ENCODE measurements around the gene GCM1. TPM values are rescaled to one million over a fixed set of nuclear protein-coding genes. Genes with fewer than 3 reads are reported as not detected.

The GCM1 gene
- total RNA-seq, 1 donor from 2014 or later: not detected

DNA sequence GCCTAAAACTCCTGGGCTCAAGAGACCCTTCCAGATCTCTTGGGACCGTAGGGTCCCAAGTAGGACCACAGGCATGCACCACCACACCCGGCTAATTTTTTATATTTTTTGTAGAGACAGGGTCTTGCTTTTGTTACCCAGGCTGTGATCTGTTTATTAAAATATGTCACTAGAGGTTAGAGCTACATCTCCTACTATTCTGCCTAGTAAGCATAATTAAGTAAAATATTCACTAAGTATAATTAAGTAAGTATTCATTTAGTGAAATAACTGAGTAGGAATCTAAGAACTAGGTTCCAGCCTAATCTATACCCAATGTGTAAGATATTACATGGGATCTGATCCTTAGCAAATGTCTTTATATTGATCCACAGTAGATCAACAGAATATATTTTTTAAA lies 40.2 kb upstream of the GCM1 start:
- Mint-ChIP-seq H3K27ac (ENCODE audit: unreplicated experiment) (no peak overlapping the region), H3K27me3 (ENCODE audit: unreplicated experiment) (no peaks in the 10 kb centered on the region), H3K4me3 (ENCODE audit: unreplicated experiment) (no peak overlapping the region), H3K9me3 (ENCODE audit: unreplicated experiment) (no peaks in the 10 kb centered on the region), H3K36me3 (ENCODE audit: low read depth, unreplicated experiment) (no peaks in the 10 kb centered on the region), H3K4me1 (ENCODE audit: unreplicated experiment) (peaks cover 9% of the 10 kb centered on the region)
- TF ChIP-seq, protein P1, sequence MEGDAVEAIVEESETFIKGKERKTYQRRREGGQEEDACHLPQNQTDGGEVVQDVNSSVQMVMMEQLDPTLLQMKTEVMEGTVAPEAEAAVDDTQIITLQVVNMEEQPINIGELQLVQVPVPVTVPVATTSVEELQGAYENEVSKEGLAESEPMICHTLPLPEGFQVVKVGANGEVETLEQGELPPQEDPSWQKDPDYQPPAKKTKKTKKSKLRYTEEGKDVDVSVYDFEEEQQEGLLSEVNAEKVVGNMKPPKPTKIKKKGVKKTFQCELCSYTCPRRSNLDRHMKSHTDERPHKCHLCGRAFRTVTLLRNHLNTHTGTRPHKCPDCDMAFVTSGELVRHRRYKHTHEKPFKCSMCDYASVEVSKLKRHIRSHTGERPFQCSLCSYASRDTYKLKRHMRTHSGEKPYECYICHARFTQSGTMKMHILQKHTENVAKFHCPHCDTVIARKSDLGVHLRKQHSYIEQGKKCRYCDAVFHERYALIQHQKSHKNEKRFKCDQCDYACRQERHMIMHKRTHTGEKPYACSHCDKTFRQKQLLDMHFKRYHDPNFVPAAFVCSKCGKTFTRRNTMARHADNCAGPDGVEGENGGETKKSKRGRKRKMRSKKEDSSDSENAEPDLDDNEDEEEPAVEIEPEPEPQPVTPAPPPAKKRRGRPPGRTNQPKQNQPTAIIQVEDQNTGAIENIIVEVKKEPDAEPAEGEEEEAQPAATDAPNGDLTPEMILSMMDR (IDR thresholded peaks at IDR 0.05; ENCODE audit: unreplicated experiment): no peak
- no peak for DNase-seq (ENCODE audit: low spot score)

DNA sequence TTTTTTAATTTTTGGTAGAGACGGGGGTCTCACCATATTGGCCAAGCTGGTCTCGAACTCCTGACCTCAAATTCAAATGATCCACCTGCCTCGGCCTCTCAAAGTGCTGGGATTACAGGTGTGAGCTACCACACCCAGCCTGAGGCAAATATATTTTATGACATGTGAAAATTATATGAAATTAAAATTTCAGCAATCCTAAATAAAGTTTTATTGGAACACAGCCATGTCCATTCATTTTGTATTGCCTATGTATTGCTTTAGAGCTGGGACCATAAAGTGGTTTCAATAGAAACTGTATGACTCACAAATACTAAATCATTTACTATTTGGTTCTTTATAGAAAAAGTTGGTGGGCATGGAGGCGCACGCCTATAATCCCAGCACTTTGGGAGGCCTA lies 32.0 kb upstream of the GCM1 start:
- DNase-seq (ENCODE audit: low spot score): no peak
- Mint-ChIP-seq H3K36me3 (ENCODE audit: low read depth, unreplicated experiment) (no peaks in the 10 kb centered on the region), H3K27me3 (ENCODE audit: unreplicated experiment) (no peaks in the 10 kb centered on the region), H3K27ac (ENCODE audit: unreplicated experiment) (no peak overlapping the region), H3K4me1 (ENCODE audit: unreplicated experiment) (no peaks in the 10 kb centered on the region), H3K9me3 (ENCODE audit: unreplicated experiment) (no peaks in the 10 kb centered on the region), H3K4me3 (ENCODE audit: unreplicated experiment) (no peak overlapping the region)
- TF ChIP-seq, protein P1 (IDR thresholded peaks at IDR 0.05; ENCODE audit: unreplicated experiment): no peak

DNA sequence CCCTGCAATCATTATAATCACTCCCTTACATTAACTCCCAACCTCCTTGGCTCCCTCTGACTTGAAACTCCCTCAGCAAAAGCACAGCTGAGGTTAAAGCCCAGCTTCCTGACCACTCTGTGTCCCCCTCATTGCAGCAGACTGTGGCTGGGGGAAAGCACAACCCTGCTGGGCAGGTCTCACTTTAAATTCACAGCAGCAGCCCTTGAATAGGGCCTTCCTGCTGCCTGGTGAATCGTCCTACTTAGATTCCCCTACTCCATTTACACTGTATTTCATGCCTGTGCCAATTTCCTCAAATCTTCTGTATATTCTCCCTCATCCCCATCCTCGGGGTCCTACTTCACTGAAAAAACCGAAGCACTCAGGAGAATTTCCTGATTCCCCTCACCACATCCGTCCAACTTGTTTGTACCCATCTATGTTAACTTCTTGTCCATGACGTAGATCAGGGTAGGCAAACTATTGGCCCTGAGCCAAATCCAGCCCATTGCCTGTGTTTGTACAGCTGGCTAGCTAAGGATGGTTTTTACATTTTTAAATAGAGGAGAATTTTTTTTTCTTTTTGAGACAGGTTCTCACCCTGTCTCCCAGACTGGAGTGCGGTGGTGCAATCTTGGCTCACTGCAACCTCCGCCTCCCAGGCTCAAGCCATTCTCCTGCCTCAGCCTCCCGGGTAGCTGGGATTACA lies 31.5 kb upstream of the GCM1 start:
- no peak overlapping the region for H3K4me3 Mint-ChIP-seq (ENCODE audit: unreplicated experiment)
- no peak overlapping the region for H3K27ac Mint-ChIP-seq (ENCODE audit: unreplicated experiment)
- H3K9me3 Mint-ChIP-seq (ENCODE audit: unreplicated experiment): no peaks in the 10 kb centered on the region
- TF ChIP-seq, protein P1 (IDR thresholded peaks at IDR 0.05; ENCODE audit: unreplicated experiment): no peak
- H3K4me1 Mint-ChIP-seq (ENCODE audit: unreplicated experiment): no peaks in the 10 kb centered on the region
- H3K27me3 Mint-ChIP-seq (ENCODE audit: unreplicated experiment): no peaks in the 10 kb centered on the region
- H3K36me3 Mint-ChIP-seq (ENCODE audit: low read depth, unreplicated experiment): no peaks in the 10 kb centered on the region
- DNase-seq (ENCODE audit: low spot score): no peak

DNA sequence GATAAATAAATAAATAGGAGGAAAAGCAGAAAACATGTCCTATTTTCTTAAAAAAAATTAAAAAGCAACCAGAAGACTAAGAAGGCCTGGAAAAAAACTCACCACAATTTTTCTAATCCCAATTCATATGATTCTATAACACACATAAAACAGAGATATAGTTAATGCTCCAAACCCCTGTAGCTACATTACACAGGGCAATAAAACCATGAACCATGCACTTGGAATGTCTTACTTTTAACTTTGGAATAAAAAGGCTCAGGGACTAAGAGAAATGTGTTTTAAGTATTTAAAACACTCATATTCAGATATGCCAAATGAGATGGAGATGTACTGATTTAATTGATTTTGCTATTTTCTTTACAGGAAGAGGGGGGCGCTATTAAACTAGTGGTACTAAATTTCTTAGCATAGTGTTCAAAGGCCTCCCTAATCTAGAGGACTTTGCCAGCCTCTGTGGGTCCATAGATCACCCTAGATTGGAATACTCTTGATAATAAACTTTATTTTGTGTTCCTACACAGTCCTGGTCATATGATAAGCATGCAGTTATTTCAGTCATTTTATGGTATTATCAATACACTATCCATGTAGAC lies 30.3 kb upstream of the GCM1 start:
- no peaks in the 10 kb centered on the region for H3K4me1 Mint-ChIP-seq (ENCODE audit: unreplicated experiment)
- H3K27me3 Mint-ChIP-seq (ENCODE audit: unreplicated experiment): no peaks in the 10 kb centered on the region
- TF ChIP-seq, protein P1 (IDR thresholded peaks at IDR 0.05; ENCODE audit: unreplicated experiment): no peak
- no peak overlapping the region for H3K27ac Mint-ChIP-seq (ENCODE audit: unreplicated experiment)
- DNase-seq (ENCODE audit: low spot score): no peak
- no peaks in the 10 kb centered on the region for H3K36me3 Mint-ChIP-seq (ENCODE audit: low read depth, unreplicated experiment)
- H3K9me3 Mint-ChIP-seq (ENCODE audit: unreplicated experiment): no peaks in the 10 kb centered on the region
- H3K4me3 Mint-ChIP-seq (ENCODE audit: unreplicated experiment): no peak overlapping the region

DNA sequence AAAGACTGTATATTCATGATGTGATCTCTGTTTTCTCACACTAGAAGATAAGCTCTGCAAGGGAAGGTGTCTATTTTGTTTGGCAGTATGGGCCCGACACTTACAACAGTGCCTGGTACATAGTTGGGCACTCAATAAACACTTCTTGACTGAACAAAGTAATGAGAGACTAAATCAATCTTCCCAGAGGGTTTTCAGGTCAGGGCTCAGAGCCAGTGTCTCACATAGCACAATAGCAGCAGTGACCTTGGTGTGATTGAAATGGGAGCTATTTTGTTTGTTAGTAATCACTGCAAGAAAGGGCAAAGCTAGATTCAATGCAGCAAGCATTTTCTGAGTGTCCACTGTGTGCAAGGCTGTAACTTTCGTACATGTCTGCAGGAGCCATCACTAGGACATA lies 26.4 kb upstream of the GCM1 start:
- TF ChIP-seq, protein P1 (IDR thresholded peaks at IDR 0.05; ENCODE audit: unreplicated experiment): no peak
- Mint-ChIP-seq H3K27me3 (ENCODE audit: unreplicated experiment) (peaks cover 3% of the 10 kb centered on the region), H3K9me3 (ENCODE audit: unreplicated experiment) (no peaks in the 10 kb centered on the region), H3K4me1 (ENCODE audit: unreplicated experiment) (no peaks in the 10 kb centered on the region), H3K4me3 (ENCODE audit: unreplicated experiment) (no peak overlapping the region), H3K27ac (ENCODE audit: unreplicated experiment) (no peak overlapping the region), H3K36me3 (ENCODE audit: low read depth, unreplicated experiment) (no peaks in the 10 kb centered on the region)
- no peak for DNase-seq (ENCODE audit: low spot score)

All from endothelial cell (in vitro differentiated cells).